ENCODE results near the gene SNRNP25. TPM values are rescaled to one million over a fixed set of nuclear protein-coding genes. Genes with fewer than 3 reads are reported as not detected.

Gene SNRNP25
- total and polyA plus RNA-seq, 2 donors (not counting 1 experiment from before 2014, with no cell fraction given) = 25.5 to 32.8 TPM

GRCh38 chr16:101586-101985 is 48.0 kb downstream of the SNRNP25 start:
- Histone ChIP-seq H3K9me3 (ENCODE audit: control extremely low read depth in 1 of 3, control insufficient read depth in 2 of 3, insufficient read depth in 1 of 3, low read length in 2 of 3) (no peaks in the 10 kb centered on the region), H3K36me3 (replicated peaks in 1 of 2; ENCODE audit: control extremely low read depth in 1 of 2, control insufficient read depth in 1 of 2, extremely low read depth in 1 of 2, insufficient read depth in 2 of 2, low read length in 1 of 2) (peaks cover 0 to 20% of the 10 kb centered on the region in 2 experiments), H3K9ac (ENCODE audit: low read length) (no peak overlapping the region), H3K27ac (ENCODE audit: low read length in 2 of 2) (no peak overlapping the region), H4K20me1 (ENCODE audit: control insufficient read depth, insufficient read depth, low read length, poor library complexity, severe bottlenecking) (peaks cover 11% of the 10 kb centered on the region), H3K4me3 (ENCODE audit: control extremely low read depth in 1 of 5, extremely low read depth in 1 of 5, insufficient read depth in 1 of 5, low read depth in 2 of 5, low read length in 4 of 5) (no peak overlapping the region), H2AFZ (ENCODE audit: insufficient read depth, low read depth, low read length, poor library complexity, severe bottlenecking) (no peak overlapping the region), H3K4me2 (replicated peaks; ENCODE audit: low read depth, low read length, poor library complexity, severe bottlenecking) (no peak overlapping the region), H3K27me3 (replicated peaks in 1 of 4; ENCODE audit: control extremely low read depth in 1 of 4, control insufficient read depth in 3 of 4, insufficient read depth in 4 of 4, low read length in 3 of 4) (no peaks in the 10 kb centered on the region), H3K4me1 (ENCODE audit: control insufficient read depth in 2 of 2, insufficient read depth in 2 of 2, low read length in 2 of 2) (peaks cover 0 to 10% of the 10 kb centered on the region in 2 donors), H3K79me2 (ENCODE audit: control insufficient read depth, insufficient read depth, low read length) (no peaks in the 10 kb centered on the region)
- no peak overlapping the region for H3K4me3 Mint-ChIP-seq
- POLR2A ChIA-PET = no interaction called here
- no peak overlapping the region for H3K27ac Mint-ChIP-seq
- no peaks in the 10 kb centered on the region for H3K27me3 Mint-ChIP-seq
- CTCF ChIA-PET = interaction anchor here (1.0 to 1.2 kb wide), 2 partner anchors 36 to 37 kb away, joined by 3 read pairs; no protein-coding TSS in a partner anchor
- H3K4me1 Mint-ChIP-seq = peaks cover 6% of the 10 kb centered on the region
- intact Hi-C loops (cut with micrococcal nuclease) = no loop called here
- ATAC-seq (ENCODE audit: low read depth) (no peak), DNase-seq (no peak)
- WGBS (ENCODE audit: insufficient coverage) = 100% methylated on average over 1 of the region's 6 CpGs
- no peaks in the 10 kb centered on the region for H3K9me3 Mint-ChIP-seq (ENCODE audit: insufficient read depth)
- TF ChIP-seq CTCF (IDR thresholded peaks at IDR 0.05) = no peak
- no peak for TF ChIP-seq EZH2 (IDR thresholded peaks at IDR 0.05; ENCODE audit: borderline replicate concordance, insufficient read depth, low read depth, low read length, poor library complexity, severe bottlenecking)

GRCh38 chr16:102060-102855 is 48.6 kb downstream of the SNRNP25 start:
- intact Hi-C loops (cut with micrococcal nuclease) = no loop called here
- Histone ChIP-seq H3K9me3 (ENCODE audit: control extremely low read depth in 1 of 3, control insufficient read depth in 2 of 3, insufficient read depth in 1 of 3, low read length in 2 of 3) (no peaks in the 10 kb centered on the region), H2AFZ (ENCODE audit: insufficient read depth, low read depth, low read length, poor library complexity, severe bottlenecking) (no peak overlapping the region), H3K27ac (ENCODE audit: low read length in 2 of 2) (no peak overlapping the region), H3K27me3 (replicated peaks in 1 of 4; ENCODE audit: control extremely low read depth in 1 of 4, control insufficient read depth in 3 of 4, insufficient read depth in 4 of 4, low read length in 3 of 4) (no peaks in the 10 kb centered on the region), H3K4me3 (ENCODE audit: control extremely low read depth in 1 of 5, extremely low read depth in 1 of 5, insufficient read depth in 1 of 5, low read depth in 2 of 5, low read length in 4 of 5) (no peak overlapping the region), H3K4me1 (ENCODE audit: control insufficient read depth in 2 of 2, insufficient read depth in 2 of 2, low read length in 2 of 2) (peaks cover 0 to 7% of the 10 kb centered on the region in 2 donors), H3K4me2 (replicated peaks; ENCODE audit: low read depth, low read length, poor library complexity, severe bottlenecking) (no peak overlapping the region), H3K9ac (ENCODE audit: low read length) (no peak overlapping the region), H4K20me1 (ENCODE audit: control insufficient read depth, insufficient read depth, low read length, poor library complexity, severe bottlenecking) (peaks cover 10% of the 10 kb centered on the region), H3K79me2 (ENCODE audit: control insufficient read depth, insufficient read depth, low read length) (no peaks in the 10 kb centered on the region), H3K36me3 (replicated peaks in 1 of 2; ENCODE audit: control extremely low read depth in 1 of 2, control insufficient read depth in 1 of 2, extremely low read depth in 1 of 2, insufficient read depth in 2 of 2, low read length in 1 of 2) (peaks cover 0 to 24% of the 10 kb centered on the region in 2 experiments)
- no peak for TF ChIP-seq EZH2 (IDR thresholded peaks at IDR 0.05; ENCODE audit: borderline replicate concordance, insufficient read depth, low read depth, low read length, poor library complexity, severe bottlenecking)
- TF ChIP-seq CTCF (IDR thresholded peaks at IDR 0.05) = no peak
- POLR2A ChIA-PET = no interaction called here
- H3K4me1 Mint-ChIP-seq = peaks cover 3% of the 10 kb centered on the region
- H3K4me3 Mint-ChIP-seq = no peak overlapping the region
- no peaks in the 10 kb centered on the region for H3K27me3 Mint-ChIP-seq
- no peak for DNase-seq
- H3K27ac Mint-ChIP-seq = no peak overlapping the region
- ATAC-seq (ENCODE audit: low read depth) = no peak
- WGBS (ENCODE audit: insufficient coverage) = 96% methylated on average over 19 of the region's 19 CpGs
- no peaks in the 10 kb centered on the region for H3K9me3 Mint-ChIP-seq (ENCODE audit: insufficient read depth)
- CTCF ChIA-PET = interaction anchor here (1.0 to 1.2 kb wide), 2 partner anchors 37 to 38 kb away, joined by 3 read pairs; no protein-coding TSS in a partner anchor

Data from B cell (primary cell).